Activated naive CD8-positive, alpha-beta T cell treated with anti-CD3 and anti-CD28 coated beads, Interleukin-2, amount 50 U/mL, for 16 hours (primary cell): ENCODE measurements around the gene OR13C5.

ENCODE experiments used
- DNase-seq: peaks from one replicate; pipeline ENCODE4 v3.0.0-alpha.2; 2020; ENCODE audit warnings: low read depth, low spot score

Gene OR13C5

GRCh38 chr9:104553261-104553660, 46.0 kb downstream of the OR13C5 start:
- DNase-seq = no peak
